Nephron progenitor cell (in vitro differentiated cells): ENCODE results near the gene PLCH1.

ENCODE experiments used
- DNase-seq: peaks from one replicate; pipeline ENCODE4 v3.0.0; 2021
- H3K27ac Mint-ChIP-seq: 2 replicates; pipeline ENCODE4 v1.8.0; 2021; ENCODE audit warnings: mild to moderate bottlenecking, moderate library complexity, mixed read lengths
- H3K27me3 Mint-ChIP-seq: 2 replicates; pipeline ENCODE4 v1.8.0; 2021; ENCODE audit warnings: mild to moderate bottlenecking, low read depth, mixed read lengths; ENCODE audit not compliant: poor library complexity
- H3K36me3 Mint-ChIP-seq: 2 replicates; pipeline ENCODE4 v1.8.0; 2021; ENCODE audit warnings: low read depth, mixed read lengths
- H3K4me1 Mint-ChIP-seq: 2 replicates; pipeline ENCODE4 v1.8.0; 2021; ENCODE audit warnings: mixed read lengths
- H3K4me3 Mint-ChIP-seq: 2 replicates; pipeline ENCODE4 v1.8.0; 2021; ENCODE audit warnings: mild to moderate bottlenecking, moderate library complexity, mixed read lengths
- H3K9me3 Mint-ChIP-seq: 2 replicates; pipeline ENCODE4 v1.8.0; 2021; ENCODE audit warnings: mild to moderate bottlenecking, moderate library complexity, mixed read lengths
- TF ChIP-seq, protein P1 (sequence below): fragments of 200-600 bp; sonication (generic); IDR thresholded peaks from 2 replicates; pipeline ENCODE4 v1.5.0; 2021; ENCODE audit warnings: antibody characterized with exemption

The PLCH1 gene

DNA sequence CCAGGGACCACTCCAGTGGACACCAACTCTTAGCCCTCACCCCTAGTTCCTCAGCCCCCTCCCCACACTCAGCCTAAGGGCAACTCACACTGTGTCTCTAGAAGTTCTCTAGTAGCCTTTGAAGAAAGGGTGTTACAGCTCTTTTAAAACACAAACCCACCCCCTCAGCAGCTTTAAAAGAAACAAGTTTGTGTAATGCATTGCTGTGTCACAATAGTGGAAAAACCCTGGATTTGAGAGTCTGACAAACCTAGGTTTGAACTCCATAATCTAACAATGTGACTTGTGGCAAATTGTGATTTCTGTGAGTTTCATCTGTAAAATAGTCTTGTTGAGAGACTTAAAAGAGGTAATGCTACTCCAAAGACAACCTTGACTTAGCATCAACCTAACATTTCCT lies 54.0 kb downstream of the PLCH1 start:
- H3K4me1 Mint-ChIP-seq: peaks cover 24% of the 10 kb centered on the region
- H3K27ac Mint-ChIP-seq: no peak overlapping the region
- H3K9me3 Mint-ChIP-seq: no peaks in the 10 kb centered on the region
- H3K4me3 Mint-ChIP-seq: no peak overlapping the region
- TF ChIP-seq, protein P1, sequence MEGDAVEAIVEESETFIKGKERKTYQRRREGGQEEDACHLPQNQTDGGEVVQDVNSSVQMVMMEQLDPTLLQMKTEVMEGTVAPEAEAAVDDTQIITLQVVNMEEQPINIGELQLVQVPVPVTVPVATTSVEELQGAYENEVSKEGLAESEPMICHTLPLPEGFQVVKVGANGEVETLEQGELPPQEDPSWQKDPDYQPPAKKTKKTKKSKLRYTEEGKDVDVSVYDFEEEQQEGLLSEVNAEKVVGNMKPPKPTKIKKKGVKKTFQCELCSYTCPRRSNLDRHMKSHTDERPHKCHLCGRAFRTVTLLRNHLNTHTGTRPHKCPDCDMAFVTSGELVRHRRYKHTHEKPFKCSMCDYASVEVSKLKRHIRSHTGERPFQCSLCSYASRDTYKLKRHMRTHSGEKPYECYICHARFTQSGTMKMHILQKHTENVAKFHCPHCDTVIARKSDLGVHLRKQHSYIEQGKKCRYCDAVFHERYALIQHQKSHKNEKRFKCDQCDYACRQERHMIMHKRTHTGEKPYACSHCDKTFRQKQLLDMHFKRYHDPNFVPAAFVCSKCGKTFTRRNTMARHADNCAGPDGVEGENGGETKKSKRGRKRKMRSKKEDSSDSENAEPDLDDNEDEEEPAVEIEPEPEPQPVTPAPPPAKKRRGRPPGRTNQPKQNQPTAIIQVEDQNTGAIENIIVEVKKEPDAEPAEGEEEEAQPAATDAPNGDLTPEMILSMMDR: no peak
- DNase-seq: no peak
- H3K27me3 Mint-ChIP-seq: peaks cover 4% of the 10 kb centered on the region
- H3K36me3 Mint-ChIP-seq: peaks cover 41% of the 10 kb centered on the region

DNA sequence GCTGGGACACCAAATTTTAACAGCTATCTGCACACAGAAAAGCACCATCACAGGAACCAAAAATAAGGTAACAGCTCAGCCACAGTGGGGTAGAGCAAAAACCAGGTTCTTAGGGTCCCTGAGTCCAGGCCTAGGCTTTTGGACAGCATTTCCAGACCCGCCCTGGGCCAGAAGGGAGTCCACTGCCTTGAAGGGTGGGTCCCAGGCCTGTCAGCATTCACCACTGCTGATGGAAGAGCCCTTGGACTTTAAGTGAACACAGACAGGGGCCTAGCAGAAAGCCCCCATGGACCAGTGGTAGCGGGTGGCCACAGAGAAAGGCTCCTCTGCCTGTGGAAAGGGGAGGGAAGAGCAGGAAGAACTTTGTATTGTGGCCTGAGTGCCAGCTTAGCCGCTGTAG lies 56.4 kb downstream of the PLCH1 start:
- H3K27ac Mint-ChIP-seq: no peak overlapping the region
- no peaks in the 10 kb centered on the region for H3K9me3 Mint-ChIP-seq
- no peak overlapping the region for H3K4me3 Mint-ChIP-seq
- peaks cover 36% of the 10 kb centered on the region for H3K4me1 Mint-ChIP-seq
- H3K36me3 Mint-ChIP-seq: peaks cover 20% of the 10 kb centered on the region
- H3K27me3 Mint-ChIP-seq: peaks cover 4% of the 10 kb centered on the region
- DNase-seq: no peak
- TF ChIP-seq, protein P1: no peak

- TF ChIP-seq, protein P1: no peak
- H3K27me3 Mint-ChIP-seq: no peaks in the 10 kb centered on the region
- no peak overlapping the region for H3K4me3 Mint-ChIP-seq
- H3K4me1 Mint-ChIP-seq: peaks cover 12% of the 10 kb centered on the region
- no peaks in the 10 kb centered on the region for H3K9me3 Mint-ChIP-seq
- DNase-seq: no peak
- no peak overlapping the region for H3K27ac Mint-ChIP-seq
- no peaks in the 10 kb centered on the region for H3K36me3 Mint-ChIP-seq
Measured at GRCh38 chr3:155683344-155683720, 61.5 kb downstream of the PLCH1 start.

DNA sequence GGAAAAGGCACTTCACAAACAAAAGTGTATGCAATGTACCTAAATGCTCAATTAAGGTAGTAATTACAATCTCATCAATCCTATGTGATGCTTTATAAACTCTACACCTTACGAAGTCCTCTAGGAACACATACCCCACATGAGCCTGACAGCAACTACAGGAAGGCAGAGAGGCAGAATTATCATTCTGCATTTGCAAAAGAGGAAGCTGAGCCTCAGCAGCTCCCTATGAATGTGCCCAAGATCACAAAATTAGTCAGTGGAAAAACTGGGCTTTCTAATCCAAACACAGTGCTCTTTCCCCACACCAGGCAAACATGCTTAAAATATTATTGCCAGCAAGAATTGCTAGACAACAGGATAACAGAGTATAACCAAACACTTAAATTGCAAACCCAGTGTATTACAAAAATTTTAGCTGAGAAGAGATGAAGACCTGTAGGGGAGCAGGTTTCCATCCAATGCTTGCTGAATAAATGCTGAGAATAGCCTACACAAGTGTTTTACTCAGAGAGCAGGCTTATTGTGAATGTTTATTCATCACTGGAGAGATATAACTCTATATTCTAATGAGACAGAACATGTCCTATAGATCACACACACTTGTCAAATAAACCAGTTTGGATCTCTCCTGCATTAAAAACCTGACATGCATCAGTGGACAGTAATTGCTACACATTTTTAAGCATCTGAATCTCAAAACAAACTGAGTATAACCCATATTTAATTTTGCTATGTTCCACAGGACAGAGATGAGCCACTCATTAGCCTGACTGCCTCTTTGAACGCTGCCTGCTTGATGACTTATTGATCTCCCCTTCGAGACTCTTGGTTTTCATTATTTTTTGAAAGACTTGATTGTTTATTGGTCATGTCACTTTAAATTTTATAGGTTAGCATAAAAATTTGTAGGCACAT lies 62.2 kb downstream of the PLCH1 start:
- Mint-ChIP-seq H3K27me3 (no peaks in the 10 kb centered on the region), H3K4me3 (no peak overlapping the region), H3K4me1 (peaks cover 12% of the 10 kb centered on the region), H3K9me3 (no peaks in the 10 kb centered on the region), H3K27ac (peak overlapping the region; percentile 15), H3K36me3 (no peaks in the 10 kb centered on the region)
- TF ChIP-seq, protein P1: no peak
- DNase-seq: no peak

DNA sequence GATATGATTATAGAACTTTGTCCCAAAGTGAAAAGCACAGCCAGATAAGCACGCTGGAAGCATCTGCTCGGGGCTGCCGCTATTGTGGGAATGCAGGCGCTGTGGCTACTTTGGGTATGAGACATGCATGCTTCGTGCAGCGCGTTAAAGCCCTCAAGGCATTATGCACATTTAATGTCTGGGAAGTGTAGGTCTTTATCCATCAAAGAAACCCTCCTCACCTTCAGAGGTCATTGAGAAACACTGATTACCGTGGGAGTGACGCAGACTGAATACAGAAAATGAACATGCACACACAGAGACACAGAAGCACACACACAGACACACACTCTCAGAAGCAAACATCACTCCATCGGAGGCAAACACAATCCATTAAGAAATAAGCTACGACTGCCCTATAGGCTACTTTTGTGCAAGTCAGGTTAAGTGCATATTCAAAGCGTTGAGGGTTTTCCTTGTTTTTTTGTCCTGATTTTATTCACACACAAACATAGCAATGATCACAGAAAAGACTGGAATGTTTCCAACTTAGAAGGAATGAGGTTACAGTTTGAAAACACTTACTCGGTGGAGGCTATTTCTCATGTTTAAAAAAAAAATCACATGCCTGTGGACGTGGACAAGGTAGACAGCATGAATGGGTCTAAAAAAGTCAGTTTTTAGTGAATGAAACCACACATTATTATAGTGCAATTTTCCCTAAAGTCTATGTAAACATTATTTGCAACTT lies 68.5 kb downstream of the PLCH1 start:
- Mint-ChIP-seq H3K27ac (no peak overlapping the region), H3K36me3 (no peaks in the 10 kb centered on the region), H3K4me1 (peaks cover 13% of the 10 kb centered on the region), H3K27me3 (no peaks in the 10 kb centered on the region), H3K4me3 (no peak overlapping the region), H3K9me3 (no peaks in the 10 kb centered on the region)
- DNase-seq: no peak
- TF ChIP-seq, protein P1: no peak
